BLaER1 (cell line): ENCODE data around the gene TAF5L.
A peak's percentile ranks its signal among the peaks of the same experiment; 100 is the strongest.

Source experiments
- H3K27ac ChIP-seq: shearing (Covaris generic); formaldehyde crosslinking; 2 replicates; pipeline ENCODE4 v1.8.1; 2022
- H3K27me3 ChIP-seq: shearing (Covaris generic); formaldehyde crosslinking; 2 replicates; pipeline ENCODE4 v1.8.1; 2022
- H3K36me3 ChIP-seq: shearing (Covaris generic); formaldehyde crosslinking; 2 replicates; pipeline ENCODE4 v1.8.1; 2022
- H3K4me1 ChIP-seq: shearing (Covaris generic); formaldehyde crosslinking; 2 replicates; pipeline ENCODE4 v1.8.1; 2022
- H3K4me2 ChIP-seq: shearing (Covaris generic); formaldehyde crosslinking; 2 replicates; pipeline ENCODE4 v1.8.1; 2022
- H3K4me3 ChIP-seq: shearing (Covaris generic); formaldehyde crosslinking; 2 replicates; pipeline ENCODE4 v1.8.1; 2022
- H3K9ac ChIP-seq: shearing (Covaris generic); formaldehyde crosslinking; 2 replicates; pipeline ENCODE4 v1.8.1; 2022
- H3K9me3 ChIP-seq: shearing (Covaris generic); formaldehyde crosslinking; 2 replicates; pipeline ENCODE4 v1.8.1; 2022
- H4K20me1 ChIP-seq: shearing (Covaris generic); formaldehyde crosslinking; 2 replicates; pipeline ENCODE4 v1.8.1; 2022
- Cebpa-rat ChIP-seq: shearing (Covaris generic); IDR thresholded peaks from 2 replicates; pipeline ENCODE4 v1.8.1; 2022

TAF5L gene

DNA sequence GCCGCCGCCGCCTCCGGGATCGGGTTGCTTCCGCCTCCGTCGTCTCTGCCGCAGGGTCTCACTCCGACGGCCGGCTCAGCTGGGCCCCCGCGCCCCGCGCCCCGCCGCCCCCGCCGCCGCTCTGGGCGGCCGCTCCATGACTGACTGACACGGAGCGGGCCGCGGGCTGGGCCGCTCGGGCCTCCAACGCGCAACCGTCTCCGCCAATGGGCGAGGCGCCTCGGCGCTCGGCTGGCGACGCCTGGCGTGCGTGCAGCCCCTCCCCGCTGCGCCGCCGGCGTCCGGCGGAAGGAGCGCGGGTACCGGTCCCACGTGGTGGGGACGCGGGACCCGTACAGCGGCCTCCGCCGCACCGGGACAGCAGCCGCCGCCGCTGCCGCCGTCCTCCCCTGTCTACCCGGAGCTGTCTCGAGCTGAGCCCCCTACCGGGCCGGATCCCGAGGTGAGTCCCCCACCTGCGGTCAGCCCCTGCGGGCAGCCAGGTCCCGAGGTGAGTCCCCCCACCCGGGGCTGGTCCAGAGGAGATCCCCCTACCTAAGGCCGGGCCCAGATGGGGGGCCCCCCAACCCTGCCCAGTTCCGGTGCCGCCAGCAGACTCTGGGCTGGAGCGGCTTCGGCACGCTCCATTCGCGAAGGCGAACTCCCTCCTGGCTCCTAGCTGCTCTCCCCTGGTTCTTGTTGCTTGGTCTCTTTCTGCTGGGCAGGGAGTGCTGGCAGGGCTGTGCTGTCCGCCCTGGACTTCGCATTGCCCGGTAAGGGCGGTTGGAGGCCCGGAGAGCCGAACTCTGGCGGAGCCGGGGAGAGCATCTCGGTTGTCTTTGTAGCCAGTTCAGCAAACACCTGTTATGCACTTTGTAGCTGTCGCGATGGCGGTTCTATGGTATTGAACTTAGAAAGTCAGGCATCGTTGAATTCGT is at the start of gene TAF5L, which contains the start of gene URB2:
TAF5L (minus strand) TSS at position 208 of the 917 bp plus-strand sequence. CDS start 11,640 bp downstream, outside the sequence.
URB2 (plus strand) TSS at position 333 of the 917 bp plus-strand sequence. CDS start 1,387 bp downstream, outside the sequence.
- Histone ChIP-seq H3K27me3 (no peaks in the 10 kb centered on the region), H3K9me3 (no peaks in the 10 kb centered on the region), H4K20me1 (peaks cover 87% of the 10 kb centered on the region), H3K9ac (peak within 1 kb of the TSS; percentile 93), H3K4me2 (peak within 1 kb of the TSS; percentile 90), H3K36me3 (peaks cover 24% of the 10 kb centered on the region), H3K4me1 (peaks cover 32% of the 10 kb centered on the region), H3K27ac (peak within 1 kb of the TSS; percentile 92), H3K4me3 (peak within 1 kb of the TSS; percentile 100)
- TF ChIP-seq Cebpa-rat, result no peak

DNA sequence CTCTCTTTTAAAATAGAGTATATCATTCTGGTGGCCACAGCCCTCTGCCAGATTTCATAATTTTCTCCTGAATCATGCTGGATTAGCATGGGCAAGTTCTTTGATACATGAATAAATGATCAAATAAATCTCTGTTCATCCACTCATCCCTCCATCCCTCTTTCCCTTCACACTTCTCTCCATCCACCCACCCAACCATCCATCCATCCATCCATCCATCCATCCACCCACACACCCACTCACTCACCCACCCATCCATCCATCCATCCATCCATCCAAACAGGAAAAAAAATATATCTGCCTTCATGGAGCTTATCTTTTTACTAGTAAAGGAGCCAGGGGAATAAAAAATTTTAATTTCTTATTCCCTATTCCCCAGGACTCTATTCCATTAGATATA is 49.5 kb upstream of the TAF5L start:
- Histone ChIP-seq H3K36me3 (no peaks in the 10 kb centered on the region), H4K20me1 (no peaks in the 10 kb centered on the region), H3K4me2 (no peak overlapping the region), H3K9ac (no peak overlapping the region), H3K4me1 (peaks cover 10% of the 10 kb centered on the region), H3K4me3 (no peak overlapping the region), H3K27me3 (no peaks in the 10 kb centered on the region), H3K27ac (no peak overlapping the region), H3K9me3 (peaks cover 8% of the 10 kb centered on the region; the same call in 1 of the 2 replicates)
- no peak for TF ChIP-seq Cebpa-rat

DNA sequence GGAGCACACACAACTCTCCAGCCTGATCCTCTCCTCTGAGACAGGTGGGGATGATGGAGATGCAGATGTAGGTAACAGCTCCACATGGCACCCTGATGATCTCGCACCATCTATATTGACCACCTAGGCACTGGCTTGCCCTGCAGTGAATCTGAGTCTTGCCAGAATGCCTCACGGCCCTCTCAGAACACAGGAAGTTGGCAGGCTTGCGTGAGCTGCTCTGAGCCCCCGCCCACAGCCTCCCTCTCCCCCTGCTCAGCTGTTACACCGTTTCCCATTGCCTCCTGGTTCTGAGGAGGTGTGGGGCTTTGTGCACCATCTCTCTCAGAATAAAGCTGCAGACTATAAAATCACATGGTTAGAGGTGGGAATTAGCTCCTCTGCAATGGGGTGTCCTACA is 48.1 kb upstream of the TAF5L start:
- H3K4me1 ChIP-seq, result peaks cover 10% of the 10 kb centered on the region
- no peak overlapping the region for H3K27ac ChIP-seq
- no peaks in the 10 kb centered on the region for H3K27me3 ChIP-seq
- peak overlapping the region; percentile 47 for H3K4me2 ChIP-seq
- no peak overlapping the region for H3K9ac ChIP-seq
- H4K20me1 ChIP-seq, result no peaks in the 10 kb centered on the region
- no peak for TF ChIP-seq Cebpa-rat
- no peaks in the 10 kb centered on the region for H3K36me3 ChIP-seq
- H3K4me3 ChIP-seq, result no peak overlapping the region
- no peaks in the 10 kb centered on the region for H3K9me3 ChIP-seq

DNA sequence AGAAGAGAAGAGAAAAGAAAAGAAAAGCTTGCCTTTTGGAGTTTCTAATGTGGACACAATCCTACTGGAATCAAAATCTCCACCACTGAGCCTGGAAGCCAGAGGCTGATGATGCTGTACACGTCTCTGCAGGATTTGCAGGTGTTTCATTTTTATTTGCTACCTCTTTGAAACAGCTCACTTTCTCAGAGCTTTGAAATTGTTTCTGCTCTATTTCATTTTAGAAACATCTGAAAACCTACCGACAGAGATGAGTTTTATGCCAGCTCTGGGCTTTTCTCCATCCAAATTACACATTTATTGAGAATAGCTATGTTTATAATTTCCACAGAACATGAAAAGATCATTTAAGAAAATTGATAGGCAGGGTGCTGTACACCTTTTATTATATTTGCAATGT is 46.3 kb upstream of the TAF5L start:
- H3K4me3 ChIP-seq, result no peak overlapping the region
- H3K9ac ChIP-seq, result no peak overlapping the region
- peaks cover 7% of the 10 kb centered on the region; the same call in 1 of the 2 replicates for H3K9me3 ChIP-seq
- no peaks in the 10 kb centered on the region for H3K36me3 ChIP-seq
- no peaks in the 10 kb centered on the region for H3K27me3 ChIP-seq
- no peak overlapping the region for H3K27ac ChIP-seq
- TF ChIP-seq Cebpa-rat, result no peak
- peaks cover 16% of the 10 kb centered on the region for H3K4me1 ChIP-seq
- H4K20me1 ChIP-seq, result no peaks in the 10 kb centered on the region
- H3K4me2 ChIP-seq, result no peak overlapping the region

DNA sequence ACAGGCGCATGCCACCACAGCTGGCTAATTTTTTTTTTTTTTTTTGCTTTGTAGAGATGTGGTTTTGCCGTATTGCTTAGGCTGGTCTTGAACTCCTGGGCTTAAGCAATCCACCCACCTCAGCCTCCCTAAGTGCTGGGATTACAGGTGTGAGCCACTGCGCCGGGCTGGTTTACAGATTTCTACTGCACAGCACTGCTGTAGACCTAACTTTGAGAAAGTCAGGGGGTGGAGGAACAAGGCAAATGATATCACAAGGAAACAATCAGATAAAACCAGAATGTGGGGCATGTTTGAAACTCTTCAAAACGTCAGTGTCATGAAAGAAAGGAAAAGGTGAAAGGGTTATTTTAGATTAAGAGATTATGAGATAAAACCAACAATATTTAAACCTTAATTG is 45.4 kb upstream of the TAF5L start:
- H3K9me3 ChIP-seq, result peaks cover 7% of the 10 kb centered on the region; the same call in 1 of the 2 replicates
- no peak for TF ChIP-seq Cebpa-rat
- no peak overlapping the region for H3K9ac ChIP-seq
- H3K4me3 ChIP-seq, result no peak overlapping the region
- no peaks in the 10 kb centered on the region for H3K36me3 ChIP-seq
- H3K4me2 ChIP-seq, result no peak overlapping the region
- H3K4me1 ChIP-seq, result peaks cover 26% of the 10 kb centered on the region
- H4K20me1 ChIP-seq, result no peaks in the 10 kb centered on the region
- no peaks in the 10 kb centered on the region for H3K27me3 ChIP-seq
- no peak overlapping the region for H3K27ac ChIP-seq

DNA sequence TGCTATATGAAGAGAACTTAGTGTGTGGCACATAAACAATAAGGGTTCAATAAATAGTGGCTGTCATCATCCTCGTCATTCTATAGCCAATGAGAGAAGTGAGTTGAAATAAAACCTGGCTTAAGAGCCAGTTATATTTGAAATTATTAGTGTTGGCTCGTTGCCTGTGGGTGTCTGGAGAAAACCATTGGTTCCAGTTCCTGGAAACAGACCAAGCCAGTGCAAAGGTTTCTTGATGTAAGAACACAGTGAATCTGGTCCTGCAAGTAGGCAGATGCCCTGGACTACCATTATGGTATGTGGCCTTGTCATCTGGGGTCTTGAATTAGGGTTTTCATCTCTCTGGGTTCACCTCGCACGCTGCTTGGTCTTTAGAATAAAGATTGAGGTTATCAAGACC is 43.4 kb upstream of the TAF5L start:
- Histone ChIP-seq H4K20me1 (no peaks in the 10 kb centered on the region), H3K27me3 (no peaks in the 10 kb centered on the region), H3K27ac (no peak overlapping the region), H3K4me2 (no peak overlapping the region), H3K4me1 (peaks cover 43% of the 10 kb centered on the region), H3K9me3 (peaks cover 7% of the 10 kb centered on the region; the same call in 1 of the 2 replicates), H3K36me3 (no peaks in the 10 kb centered on the region), H3K4me3 (no peak overlapping the region), H3K9ac (no peak overlapping the region)
- no peak for TF ChIP-seq Cebpa-rat

DNA sequence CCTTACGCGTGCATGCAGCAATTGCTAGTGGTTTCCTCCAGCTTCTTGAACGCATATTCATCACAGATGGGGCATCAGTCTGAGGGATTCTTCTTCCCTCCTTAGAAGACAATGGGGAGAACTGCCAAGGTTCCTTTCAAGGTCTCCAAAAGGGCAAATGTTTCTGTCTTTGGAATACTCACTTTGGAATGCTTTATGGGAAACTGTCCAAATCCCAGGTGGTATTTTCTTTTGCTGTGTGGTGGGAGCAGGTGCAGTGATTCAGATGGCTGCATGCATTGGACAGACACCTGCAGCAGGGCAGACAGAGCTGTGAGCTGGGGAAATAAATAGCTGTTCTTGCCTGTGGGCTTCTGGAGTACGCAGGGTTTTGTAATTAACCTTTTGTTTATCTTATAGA is 40.7 kb upstream of the TAF5L start:
- Histone ChIP-seq H4K20me1 (no peaks in the 10 kb centered on the region), H3K4me1 (peaks cover 63% of the 10 kb centered on the region), H3K36me3 (peaks cover 13% of the 10 kb centered on the region; the same call in 1 of the 2 replicates), H3K9ac (no peak overlapping the region), H3K4me3 (no peak overlapping the region), H3K27ac (no peak overlapping the region), H3K9me3 (peaks cover 7% of the 10 kb centered on the region; the same call in 1 of the 2 replicates), H3K4me2 (peak overlapping the region; percentile 52), H3K27me3 (no peaks in the 10 kb centered on the region)
- no peak for TF ChIP-seq Cebpa-rat

DNA sequence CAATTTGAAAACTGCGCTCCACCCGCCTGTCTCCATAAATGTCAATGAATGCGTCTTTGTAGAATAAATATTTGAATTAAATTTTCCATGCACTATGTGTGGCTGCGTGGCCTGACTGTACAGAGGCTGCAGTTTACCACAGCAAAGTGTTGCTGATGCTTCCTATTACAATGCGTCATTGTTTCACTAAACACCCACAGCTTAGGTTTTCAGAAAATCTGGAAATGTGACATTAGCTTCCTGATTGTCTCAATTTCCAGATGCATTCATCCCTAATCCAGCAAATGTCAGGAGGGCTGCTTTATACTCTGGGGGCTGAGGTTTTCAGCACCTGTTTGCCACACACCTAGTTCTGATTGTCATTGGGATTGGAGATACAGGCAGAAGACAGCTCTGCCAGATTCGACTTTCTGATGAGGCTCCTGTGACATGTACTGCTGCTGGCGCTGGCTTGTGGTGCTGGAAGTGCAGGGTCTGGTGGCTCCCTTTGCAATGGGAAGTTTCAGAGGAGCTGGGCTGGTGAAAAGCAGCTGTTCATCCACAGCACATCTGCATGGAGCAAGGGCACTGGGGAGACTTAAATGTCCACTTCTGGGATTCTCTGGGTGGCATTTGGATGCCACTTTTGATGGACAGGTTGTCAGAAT is 40.1 kb upstream of the TAF5L start:
- no peak for TF ChIP-seq Cebpa-rat
- Histone ChIP-seq H3K4me2 (peak overlapping the region; percentile 52), H3K9me3 (peaks cover 7% of the 10 kb centered on the region; the same call in 1 of the 2 replicates), H3K4me1 (peaks cover 69% of the 10 kb centered on the region), H4K20me1 (no peaks in the 10 kb centered on the region), H3K27me3 (no peaks in the 10 kb centered on the region), H3K9ac (no peak overlapping the region), H3K36me3 (peaks cover 17% of the 10 kb centered on the region; the same call in 1 of the 2 replicates), H3K4me3 (no peak overlapping the region), H3K27ac (no peak overlapping the region)

DNA sequence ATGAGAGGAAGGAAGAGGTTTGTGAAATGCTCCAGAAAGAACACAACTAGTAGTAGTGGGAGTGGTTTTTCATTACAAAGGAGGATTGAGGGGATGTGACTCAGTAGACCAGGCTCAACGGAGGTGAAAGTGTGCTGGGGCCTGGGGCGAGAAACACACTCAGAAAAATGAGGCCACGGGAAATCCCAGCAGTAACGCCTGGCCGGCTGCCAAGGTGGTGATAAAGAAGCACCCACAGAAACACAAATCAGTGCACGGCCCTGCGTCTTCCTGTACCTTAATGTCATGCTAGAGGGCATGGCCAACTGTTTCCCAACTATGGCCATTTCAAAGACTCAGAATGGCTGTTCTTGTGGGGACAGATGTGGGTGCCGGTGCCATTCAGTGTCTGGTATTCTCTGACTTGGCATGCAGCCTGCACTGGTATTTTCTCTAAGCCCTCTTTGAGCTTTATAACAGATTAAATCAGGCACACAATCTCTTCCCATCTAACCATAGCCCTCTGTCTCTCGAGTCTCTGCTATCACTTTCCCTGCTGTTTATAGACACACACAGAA is 38.3 kb upstream of the TAF5L start:
- no peak for TF ChIP-seq Cebpa-rat
- peaks cover 7% of the 10 kb centered on the region; the same call in 1 of the 2 replicates for H3K9me3 ChIP-seq
- H3K27me3 ChIP-seq, result no peaks in the 10 kb centered on the region
- H3K27ac ChIP-seq, result peak overlapping the region; percentile 58
- no peak overlapping the region for H3K4me3 ChIP-seq
- peaks cover 72% of the 10 kb centered on the region for H3K4me1 ChIP-seq
- H3K9ac ChIP-seq, result peak overlapping the region; percentile 11; the same call in 1 of the 2 replicates
- H4K20me1 ChIP-seq, result no peaks in the 10 kb centered on the region
- peaks cover 27% of the 10 kb centered on the region for H3K36me3 ChIP-seq
- H3K4me2 ChIP-seq, result peak overlapping the region; percentile 74
